H9 (cell line): ENCODE results near the gene TNFRSF17. TPM values are rescaled to one million over a fixed set of nuclear protein-coding genes. Genes with fewer than 3 reads are reported as not detected.

ENCODE experiments used
- DNase-seq: peaks from one replicate; pipeline ENCODE4 v3.0.0-alpha.2; 2017
- H2AFZ ChIP-seq: one replicate; pipeline ENCODE4 v1.6.1; 2013; ENCODE audit warnings: mild to moderate bottlenecking, low read length, control low read depth, moderate library complexity
- H2AK5ac ChIP-seq: 2 replicates; pipeline ENCODE4 v1.6.1; 2013; ENCODE audit warnings: low read length, control low read depth, mixed read lengths; ENCODE audit not compliant: insufficient read length
- H2BK120ac ChIP-seq: one replicate; pipeline ENCODE4 v1.6.1; 2013; ENCODE audit warnings: low read depth, mild to moderate bottlenecking, low read length, control low read depth, inconsistent platforms; ENCODE audit not compliant: poor library complexity, severe bottlenecking
- H2BK12ac ChIP-seq: 2 replicates; pipeline ENCODE4 v1.6.1; 2013; ENCODE audit warnings: low read length, control low read depth, mixed read lengths, low read depth; ENCODE audit not compliant: insufficient read length
- H2BK15ac ChIP-seq: 2 replicates; pipeline ENCODE4 v1.6.1; 2013; ENCODE audit warnings: low read depth, low read length, control low read depth
- H2BK20ac ChIP-seq: one replicate; pipeline ENCODE4 v1.6.1; 2013; ENCODE audit warnings: low read depth, mild to moderate bottlenecking, low read length, control low read depth, inconsistent platforms; ENCODE audit not compliant: poor library complexity, severe bottlenecking
- H2BK5ac ChIP-seq: 2 replicates; pipeline ENCODE4 v1.6.1; 2013; ENCODE audit warnings: low read length, control low read depth, mixed read lengths; ENCODE audit not compliant: insufficient read length
- H3K14ac ChIP-seq: 2 replicates; pipeline ENCODE4 v1.6.1; 2013; ENCODE audit warnings: low read length, control low read depth; ENCODE audit not compliant: insufficient read depth
- H3K18ac ChIP-seq: 2 replicates; pipeline ENCODE4 v1.6.1; 2013; ENCODE audit warnings: low read depth, mild to moderate bottlenecking, mixed read lengths, low read length, control low read depth; ENCODE audit not compliant: insufficient read length
- H3K23ac ChIP-seq: 2 replicates; pipeline ENCODE4 v1.6.1; 2013; ENCODE audit warnings: low read length, control low read depth, mixed read lengths, low read depth; ENCODE audit not compliant: insufficient read length
- H3K23me2 ChIP-seq: 2 replicates; pipeline ENCODE4 v1.6.1; 2013; ENCODE audit warnings: low read depth, mild to moderate bottlenecking, mixed read lengths, low read length, control low read depth; ENCODE audit not compliant: insufficient read length, poor library complexity, severe bottlenecking
- H3K27ac ChIP-seq: 2 replicates; pipeline ENCODE4 v1.5.1; 2013; ENCODE audit warnings: low read length, control low read depth, mixed read lengths, low read depth; ENCODE audit not compliant: insufficient read length
- H3K27me3 ChIP-seq: 2 replicates; pipeline ENCODE4 v1.6.1; 2013; ENCODE audit warnings: low read length, control low read depth, inconsistent platforms; ENCODE audit not compliant: insufficient read depth
- H3K4ac ChIP-seq: 2 replicates; pipeline ENCODE4 v1.6.1; 2013; ENCODE audit warnings: low read depth, mild to moderate bottlenecking, control low read depth, inconsistent platforms, low read length, moderate library complexity
- H3K4me1 ChIP-seq: 2 replicates; pipeline ENCODE4 v1.6.1; 2013; ENCODE audit warnings: low read length, control low read depth, inconsistent platforms; ENCODE audit not compliant: insufficient read depth
- H3K4me2 ChIP-seq: 2 replicates; pipeline ENCODE4 v1.6.1; 2013; ENCODE audit warnings: low read length, control low read depth, mixed read lengths; ENCODE audit not compliant: insufficient read length, insufficient read depth
- H3K56ac ChIP-seq: 2 replicates; pipeline ENCODE4 v1.6.1; 2013; ENCODE audit warnings: low read depth, mild to moderate bottlenecking, mixed read lengths, low read length, control low read depth; ENCODE audit not compliant: insufficient read length
- H3K79me1 ChIP-seq: 2 replicates; pipeline ENCODE4 v1.6.1; 2013; ENCODE audit warnings: low read depth, mild to moderate bottlenecking, moderate library complexity, low read length, control low read depth, inconsistent platforms; ENCODE audit not compliant: insufficient read depth, poor library complexity, severe bottlenecking
- H3K79me2 ChIP-seq: 2 replicates; pipeline ENCODE4 v1.6.1; 2013; ENCODE audit warnings: low read length, control low read depth, inconsistent platforms; ENCODE audit not compliant: insufficient read depth
- H3K9ac ChIP-seq: 2 replicates; pipeline ENCODE4 v1.6.1; 2013; ENCODE audit warnings: low read length, control low read depth, mixed read lengths; ENCODE audit not compliant: insufficient read length; ENCODE audit errors: extremely low read depth
- H3K9me3 ChIP-seq: one replicate; pipeline ENCODE4 v1.6.1; 2013; ENCODE audit warnings: low read depth, low read length, inconsistent platforms; ENCODE audit not compliant: control insufficient read depth
- H3T11ph ChIP-seq: one replicate; pipeline ENCODE4 v1.6.1; 2013; ENCODE audit warnings: mild to moderate bottlenecking, low read length, control low read depth, inconsistent platforms
- H4K20me1 ChIP-seq: one replicate; pipeline ENCODE4 v1.6.1; 2013; ENCODE audit not compliant: control insufficient read depth, insufficient read length, insufficient read depth
- H4K5ac ChIP-seq: 2 replicates; pipeline ENCODE4 v1.6.1; 2013; ENCODE audit warnings: low read depth, mild to moderate bottlenecking, mixed read lengths, low read length, control low read depth; ENCODE audit not compliant: insufficient read length
- H4K8ac ChIP-seq: replicated peaks from 2 replicates; pipeline ENCODE4 v1.6.1; 2013; ENCODE audit warnings: low read length, control low read depth, mixed read lengths, low read depth; ENCODE audit not compliant: insufficient read length
- H4K91ac ChIP-seq: 2 replicates; pipeline ENCODE4 v1.6.1; 2013; ENCODE audit warnings: low read depth, mild to moderate bottlenecking, moderate library complexity, mixed read lengths, low read length, control low read depth; ENCODE audit not compliant: insufficient read length
- H3K27ac Mint-ChIP-seq, 3 experiments: 2 replicates in 2 of 3; 3 replicates in 1 of 3; pipeline ENCODE4 v1.8.0; 2020 to 2021; ENCODE audit warnings: mixed read lengths in 3 of 3, mild to moderate bottlenecking in 1 of 3, moderate library complexity in 1 of 3
- H3K27me3 Mint-ChIP-seq: 2 replicates; pipeline ENCODE4 v1.8.0; 2021; ENCODE audit warnings: low read depth, mild to moderate bottlenecking, moderate library complexity, mixed read lengths
- H3K36me3 Mint-ChIP-seq, 3 experiments: 2 replicates in 2 of 3; 3 replicates in 1 of 3; pipeline ENCODE4 v1.8.0; 2020 to 2021; ENCODE audit warnings: low read depth in 3 of 3, mixed read lengths in 3 of 3; ENCODE audit not compliant: insufficient read depth in 1 of 3
- H3K4me1 Mint-ChIP-seq, 2 experiments: 2 replicates each; pipeline ENCODE4 v1.8.0; 2020; ENCODE audit warnings: mixed read lengths in 2 of 2
- H3K4me3 Mint-ChIP-seq, 2 experiments: 2 replicates in 1 of 2; 3 replicates in 1 of 2; pipeline ENCODE4 v1.8.0; 2020 to 2021; ENCODE audit warnings: mild to moderate bottlenecking in 2 of 2, mixed read lengths in 2 of 2, moderate library complexity in 1 of 2
- H3K9me3 Mint-ChIP-seq, 2 experiments: 2 replicates in 1 of 2; 3 replicates in 1 of 2; pipeline ENCODE4 v1.8.0; 2020; ENCODE audit warnings: mild to moderate bottlenecking in 2 of 2, mixed read lengths in 2 of 2, moderate library complexity in 1 of 2
- WGBS: extraction: QIAGEN DNeasy Blood & Tissue Kit; methylation state at CpG from one replicate; pipeline ENCODE4 v1.1.7; 2013; ENCODE audit warnings: missing lambda C conversion rate, low lambda C conversion rate, mixed read lengths; ENCODE audit not compliant: insufficient read length; ENCODE audit errors: extremely low coverage; 5-methylcytosine and 5-hydroxymethylcytosine counted together
- total RNA-seq: library from RNA; stranded (reverse); gene quantifications from 2 replicates; pipeline ENCODE4 v1.2.1, GENCODE V29; 2021
- TF ChIP-seq, protein P1 (sequence below): fragments of 200-600 bp; sonication (generic); conservative IDR thresholded peaks from 3 replicates; pipeline ENCODE4 v1.8.0; 2021; ENCODE audit warnings: antibody characterized with exemption, mild to moderate bottlenecking

Gene TNFRSF17
- total RNA-seq, 1 experiment from 2014 or later, result not detected

DNA sequence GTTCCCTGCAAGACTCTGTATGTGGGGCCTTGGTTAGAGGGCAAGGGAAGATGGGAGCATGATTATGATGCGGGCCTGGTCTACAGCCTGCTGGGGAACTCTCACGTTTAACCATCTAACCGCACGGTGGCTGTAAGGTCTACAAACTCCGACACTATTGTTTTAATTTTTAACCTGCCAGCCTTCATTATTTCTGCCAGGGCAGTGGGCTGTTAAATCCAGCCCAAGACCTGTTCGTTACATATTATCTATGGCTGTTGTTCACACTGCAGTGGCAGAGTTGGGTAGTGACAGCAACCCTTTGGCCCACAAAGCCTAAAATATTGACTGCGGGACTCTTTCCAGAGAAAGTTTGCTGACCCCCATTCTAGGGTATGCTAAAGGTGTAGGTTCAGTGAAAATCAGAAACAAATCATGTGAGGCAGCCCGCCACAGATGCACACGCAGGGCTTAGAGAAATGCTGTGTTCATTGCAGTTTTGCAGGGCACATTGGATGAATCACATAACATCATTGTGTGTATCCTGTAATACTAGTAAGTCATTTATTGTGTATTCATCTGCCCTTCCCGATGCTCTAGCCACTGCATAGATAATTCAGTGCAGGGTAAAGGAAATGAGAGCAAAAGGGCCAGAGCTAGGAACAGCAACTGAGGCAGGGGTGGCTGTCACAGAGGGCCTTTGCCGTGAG, 25.8 kb downstream of the TNFRSF17 start:
- no peaks in the 10 kb centered on the region for H3K27me3 Mint-ChIP-seq
- Histone ChIP-seq H2BK20ac (no peak overlapping the region), H4K91ac (no peak overlapping the region), H3K18ac (no peak overlapping the region), H4K8ac (no peak overlapping the region), H4K5ac (no peak overlapping the region), H3K9me3 (no peaks in the 10 kb centered on the region), H2AK5ac (no peak overlapping the region), H3K27me3 (no peaks in the 10 kb centered on the region), H3T11ph (no peak overlapping the region), H3K79me1 (no peaks in the 10 kb centered on the region), H3K4me2 (no peak overlapping the region), H3K4ac (no peak overlapping the region), H3K56ac (no peak overlapping the region), H2BK120ac (no peak overlapping the region), H2AFZ (no peak overlapping the region), H3K23me2 (no peaks in the 10 kb centered on the region), H3K9ac (no peak overlapping the region), H3K4me1 (no peaks in the 10 kb centered on the region), H4K20me1 (no peaks in the 10 kb centered on the region), H3K14ac (no peak overlapping the region), H3K27ac (no peak overlapping the region), H3K23ac (no peak overlapping the region), H2BK5ac (no peak overlapping the region), H2BK15ac (no peak overlapping the region), H2BK12ac (no peak overlapping the region), H3K79me2 (no peaks in the 10 kb centered on the region)
- no CpG with 5 or more reads among the region's 11 CpGs for WGBS
- DNase-seq, result no peak
- TF ChIP-seq, protein P1, sequence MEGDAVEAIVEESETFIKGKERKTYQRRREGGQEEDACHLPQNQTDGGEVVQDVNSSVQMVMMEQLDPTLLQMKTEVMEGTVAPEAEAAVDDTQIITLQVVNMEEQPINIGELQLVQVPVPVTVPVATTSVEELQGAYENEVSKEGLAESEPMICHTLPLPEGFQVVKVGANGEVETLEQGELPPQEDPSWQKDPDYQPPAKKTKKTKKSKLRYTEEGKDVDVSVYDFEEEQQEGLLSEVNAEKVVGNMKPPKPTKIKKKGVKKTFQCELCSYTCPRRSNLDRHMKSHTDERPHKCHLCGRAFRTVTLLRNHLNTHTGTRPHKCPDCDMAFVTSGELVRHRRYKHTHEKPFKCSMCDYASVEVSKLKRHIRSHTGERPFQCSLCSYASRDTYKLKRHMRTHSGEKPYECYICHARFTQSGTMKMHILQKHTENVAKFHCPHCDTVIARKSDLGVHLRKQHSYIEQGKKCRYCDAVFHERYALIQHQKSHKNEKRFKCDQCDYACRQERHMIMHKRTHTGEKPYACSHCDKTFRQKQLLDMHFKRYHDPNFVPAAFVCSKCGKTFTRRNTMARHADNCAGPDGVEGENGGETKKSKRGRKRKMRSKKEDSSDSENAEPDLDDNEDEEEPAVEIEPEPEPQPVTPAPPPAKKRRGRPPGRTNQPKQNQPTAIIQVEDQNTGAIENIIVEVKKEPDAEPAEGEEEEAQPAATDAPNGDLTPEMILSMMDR, result no peak
- peaks cover 21 to 33% of the 10 kb centered on the region in 2 experiments for H3K4me1 Mint-ChIP-seq
- H3K36me3 Mint-ChIP-seq, result peaks cover 0 to 1% (median 0%) of the 10 kb centered on the region in 3 experiments; a peak in 1 of 7 replicates
- H3K9me3 Mint-ChIP-seq, result no peaks in the 10 kb centered on the region
- H3K27ac Mint-ChIP-seq, result peak overlapping the region in 1 of 3 experiments; percentile 86; a peak in 2 of 7 replicates
- no peak overlapping the region for H3K4me3 Mint-ChIP-seq
